ENCODE measurements around the gene VHLL.

GRCh38 chr1:156266051-156266450 lies 33.1 kb downstream of the VHLL start:
- no peak for TF ChIP-seq CTCF (optimal IDR thresholded peaks at IDR 0.05 in 1 of 3, IDR thresholded peaks at IDR 0.05 in 1 of 3, conservative IDR thresholded peaks at IDR 0.05 in 1 of 3; ENCODE audit: extremely low read depth in 1 of 3, insufficient read depth in 2 of 3, low read length in 3 of 3)
- TF ChIP-seq EZH2 (IDR thresholded peaks at IDR 0.05; ENCODE audit: low read length): no peak

All from keratinocyte (primary cell).